NCI-H526 (cell line): Measurements from ENCODE around the gene PCDH9.
A peak's percentile ranks its signal among the peaks of the same experiment; 100 is the strongest.
"Not testable (repeated sequence)": the region's sequence is repeated elsewhere in the genome, so short reads cannot be mapped to it uniquely, and the experiment has no call there.

ENCODE experiments used
- DNase-seq, 2 experiments: peaks; one replicate each; lab custom pipeline; 2025; lab: John Stamatoyannopoulos, UW

Gene PCDH9

DNA sequence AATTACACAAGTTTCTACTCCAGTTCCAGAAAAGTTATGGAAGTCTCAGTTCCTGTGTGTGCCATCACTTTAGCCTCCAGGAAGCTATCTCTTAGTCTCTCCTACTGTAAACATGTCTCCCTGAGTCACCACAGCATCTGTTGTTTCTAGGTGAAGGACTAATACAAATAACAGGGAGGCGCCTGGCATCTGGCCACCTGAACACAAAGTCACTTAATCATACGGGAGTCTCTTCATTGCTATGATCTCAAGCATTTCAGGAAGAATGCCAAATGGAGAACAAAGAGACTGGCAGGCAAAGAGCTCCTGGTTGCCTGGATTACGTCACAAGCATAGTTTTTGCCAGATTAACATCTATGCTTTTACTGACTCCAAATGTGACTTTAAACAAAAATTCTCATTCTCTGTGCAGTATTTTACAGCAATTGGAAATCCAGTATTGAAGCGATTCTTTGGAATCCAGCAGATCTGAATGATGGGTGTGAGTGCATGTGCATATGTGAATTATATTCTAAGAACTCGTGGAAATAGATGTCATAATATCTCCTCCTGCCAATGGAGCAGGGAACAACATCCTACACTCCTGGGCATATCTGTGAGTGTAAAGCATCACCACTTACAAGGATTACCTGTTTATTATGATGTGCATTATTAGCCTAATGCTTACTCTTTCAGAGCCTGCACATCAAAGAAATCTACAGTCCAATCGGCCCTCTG lies 572.8 kb downstream of the PCDH9 start:
- DNase-seq, result no peak

DNA sequence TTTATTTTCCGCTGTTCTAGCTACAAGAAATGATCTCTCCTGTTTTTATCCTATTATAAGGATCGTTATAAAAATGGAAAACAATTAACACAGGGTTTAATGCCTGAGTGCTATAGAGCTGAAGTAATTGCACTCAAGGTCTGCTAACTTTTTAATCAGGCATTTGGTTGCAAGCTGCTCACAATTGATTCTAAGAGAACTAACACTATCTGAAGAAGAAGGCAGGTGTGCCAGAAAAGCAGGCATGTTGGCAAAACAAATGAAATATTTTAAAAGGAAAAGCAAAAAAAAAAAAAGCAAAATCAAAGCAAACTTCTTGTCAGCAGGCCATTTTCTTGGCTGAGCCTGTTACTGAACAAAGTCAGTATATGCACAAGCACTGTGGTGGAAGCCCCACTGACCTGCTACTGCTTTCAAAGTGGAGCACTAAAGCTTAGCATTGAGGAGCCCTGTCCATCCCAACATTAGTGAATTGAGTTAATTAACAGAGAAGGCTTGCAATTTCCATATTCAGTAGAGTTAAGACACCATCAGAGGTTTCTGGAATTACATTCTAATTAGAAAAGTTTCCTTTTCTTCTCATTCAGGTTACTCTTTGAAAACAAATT lies 574.2 kb downstream of the PCDH9 start:
- DNase-seq, result no peak

DNA sequence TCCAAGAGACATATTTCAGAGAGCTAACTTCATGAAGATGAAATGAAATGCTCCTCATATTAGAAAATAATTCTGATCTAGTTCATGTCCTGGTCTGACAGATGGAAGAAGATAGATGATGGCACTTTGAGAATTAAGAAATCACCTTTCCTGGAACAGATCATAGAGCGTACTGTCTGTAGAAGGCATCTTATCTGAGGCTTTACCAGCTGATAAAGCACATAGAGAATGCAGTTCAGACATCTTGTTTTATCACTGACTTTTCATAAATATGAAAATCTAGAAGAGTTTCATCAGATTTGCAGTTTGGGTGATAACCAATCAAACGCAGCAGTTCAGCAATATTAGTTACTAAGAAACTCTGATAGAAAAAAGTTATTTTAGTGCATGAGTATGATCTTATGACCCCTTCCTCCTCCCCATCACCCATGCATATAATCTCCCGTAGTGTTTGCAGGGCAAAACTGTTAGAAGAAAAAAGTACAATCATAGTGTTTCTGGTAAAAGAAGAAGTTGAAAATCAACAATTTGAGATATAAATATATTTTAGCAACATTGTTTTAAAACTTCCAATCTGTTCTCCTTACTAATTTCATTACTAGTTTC lies 585.2 kb downstream of the PCDH9 start:
- DNase-seq, result no peak

DNA sequence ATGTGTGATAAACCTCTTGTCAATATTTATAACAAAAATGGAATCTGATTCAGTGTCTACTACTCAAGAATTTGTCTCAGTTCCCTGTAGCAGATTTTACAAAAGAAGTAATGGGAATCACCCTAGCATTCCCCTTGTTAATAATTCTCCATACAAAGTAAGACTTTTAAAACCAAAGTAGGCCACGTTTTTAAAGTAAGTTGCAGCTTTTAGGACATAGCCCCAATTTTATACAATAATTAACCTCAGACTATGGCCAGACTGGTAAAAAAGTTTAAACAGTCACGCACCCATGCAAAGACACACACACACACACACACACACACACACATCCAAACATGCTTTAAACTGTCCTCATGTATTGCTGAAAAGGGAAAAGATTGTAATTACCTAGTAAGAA lies 589.9 kb downstream of the PCDH9 start:
- no peak for DNase-seq

DNA sequence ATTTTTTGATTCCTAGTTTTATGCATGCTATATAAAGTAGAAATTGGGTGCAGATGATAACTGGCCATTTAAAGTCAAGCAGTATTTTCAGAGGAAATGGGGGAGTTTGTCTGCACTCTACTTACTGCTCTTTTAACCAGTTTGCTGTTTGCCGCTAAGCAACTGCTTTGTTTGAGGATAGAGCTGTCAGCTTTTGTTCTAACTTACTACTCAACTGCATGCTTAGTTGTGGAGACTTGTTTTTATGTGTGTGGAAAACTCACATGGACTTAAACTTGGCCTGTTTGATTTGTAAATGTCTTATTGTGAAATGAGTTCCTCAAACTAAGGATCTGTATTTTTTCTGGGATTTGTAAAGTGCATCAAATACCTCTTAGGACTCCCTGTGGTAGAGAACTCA lies 591.1 kb downstream of the PCDH9 start:
- no peak for DNase-seq

DNA sequence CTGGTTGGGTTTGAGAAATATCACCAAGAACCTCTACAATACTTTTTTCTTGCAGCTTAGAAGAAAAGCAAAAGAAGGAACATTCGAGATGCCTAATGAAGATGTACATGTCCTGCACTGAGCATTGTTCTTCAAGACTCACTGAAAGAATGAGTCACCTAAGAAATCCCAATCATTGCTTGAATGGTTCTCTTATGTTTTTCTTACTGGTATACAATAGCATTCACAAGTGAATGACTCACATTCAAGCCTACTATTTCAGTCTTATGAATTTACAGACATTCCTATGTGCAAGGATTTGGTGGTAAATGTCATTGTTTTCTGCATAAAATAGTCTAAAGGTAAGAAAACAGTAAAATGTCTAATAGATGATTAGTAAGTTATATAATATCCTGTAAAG lies 594.6 kb downstream of the PCDH9 start:
- DNase-seq, result no peak

DNA sequence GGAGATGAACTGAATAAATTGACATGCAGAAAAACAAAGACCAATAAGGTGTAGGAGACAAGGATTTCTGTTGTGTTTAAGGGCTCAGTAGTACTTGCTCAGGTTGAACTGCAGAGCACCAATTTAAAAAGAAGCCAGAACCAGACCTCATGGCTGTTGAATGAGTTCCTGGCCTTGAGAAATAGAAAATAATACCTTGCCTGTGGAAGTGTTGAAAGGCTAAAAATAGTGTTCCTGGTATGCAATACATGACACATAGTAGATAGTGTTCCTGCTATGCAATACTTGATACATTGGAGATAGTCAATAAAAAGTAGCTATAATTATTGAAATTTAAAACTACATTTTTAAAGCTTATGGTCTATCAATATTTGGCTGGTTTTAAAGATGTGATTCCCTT lies 595.8 kb downstream of the PCDH9 start:
- DNase-seq, result peak in 1 of 2 experiments; percentile 14

DNA sequence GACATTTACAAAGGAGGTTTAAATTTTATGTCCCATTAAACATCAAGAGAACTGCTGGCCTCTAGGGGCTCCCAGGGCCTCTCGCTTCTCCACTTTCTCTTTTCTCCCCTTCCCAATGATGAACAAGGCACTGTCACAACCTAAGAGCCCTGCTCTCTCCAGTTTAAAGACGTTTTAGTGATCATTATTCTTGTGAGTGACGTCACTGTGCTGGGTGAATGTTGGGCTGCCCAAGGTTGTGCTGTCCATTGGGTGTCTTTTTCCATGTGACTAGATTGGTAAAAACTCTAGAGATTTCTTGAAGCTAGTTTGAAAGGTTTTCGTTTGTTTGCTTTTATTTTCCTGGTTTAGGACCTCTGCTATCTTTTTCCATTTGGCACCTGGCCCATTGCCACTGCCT lies 602.6 kb downstream of the PCDH9 start:
- no peak for DNase-seq

DNA sequence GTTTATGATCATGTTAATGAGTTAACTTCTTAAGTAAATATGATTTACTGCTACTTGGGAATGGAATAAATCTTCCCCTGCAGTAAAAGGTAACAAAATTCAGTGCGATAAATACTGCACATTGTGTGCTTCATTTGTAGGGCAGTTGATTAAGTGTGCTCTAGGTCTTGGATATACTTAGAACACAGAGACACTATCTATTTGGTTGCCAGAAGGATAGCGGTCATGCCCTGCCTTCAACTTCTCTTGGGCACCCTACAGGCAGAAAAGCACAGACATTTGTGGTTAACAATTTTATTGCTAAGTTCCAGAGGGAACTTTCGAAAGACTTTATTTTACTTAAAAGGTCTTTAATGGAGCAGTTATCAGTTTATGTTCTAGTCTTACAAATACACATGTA lies 605.8 kb downstream of the PCDH9 start:
- no peak for DNase-seq

DNA sequence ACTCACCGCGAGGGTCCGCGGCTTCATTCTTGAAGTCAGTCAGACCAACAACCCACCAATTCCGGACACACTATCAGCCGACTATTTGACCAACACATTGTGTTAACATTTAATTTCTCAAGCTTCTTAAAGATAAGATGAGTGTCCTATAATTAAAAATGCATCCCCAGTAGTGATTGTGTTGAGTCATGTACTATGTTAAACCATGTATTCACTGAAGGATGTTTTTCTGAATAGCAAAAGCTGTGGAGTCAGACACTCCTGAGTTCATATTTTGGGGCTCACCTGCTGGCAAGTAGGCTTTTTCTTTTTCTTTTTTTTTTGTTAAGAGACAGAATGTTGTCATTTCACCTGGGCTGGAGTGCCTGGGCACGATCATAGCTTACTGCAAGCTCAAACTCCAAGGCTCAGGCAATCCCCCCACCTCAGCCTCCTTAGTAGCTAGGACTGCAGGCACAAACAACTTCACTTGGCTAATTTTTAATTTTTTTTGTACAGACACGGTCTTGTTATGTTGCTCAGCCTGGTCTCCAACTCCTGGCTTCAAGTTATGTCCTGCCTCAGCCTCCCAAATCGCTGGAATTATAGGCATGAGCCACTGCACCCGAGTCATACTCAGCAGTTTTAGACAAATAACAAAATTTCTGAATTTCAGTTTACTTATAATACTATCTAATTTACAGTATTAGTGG lies 606.9 kb downstream of the PCDH9 start:
- DNase-seq, result no peak

DNA sequence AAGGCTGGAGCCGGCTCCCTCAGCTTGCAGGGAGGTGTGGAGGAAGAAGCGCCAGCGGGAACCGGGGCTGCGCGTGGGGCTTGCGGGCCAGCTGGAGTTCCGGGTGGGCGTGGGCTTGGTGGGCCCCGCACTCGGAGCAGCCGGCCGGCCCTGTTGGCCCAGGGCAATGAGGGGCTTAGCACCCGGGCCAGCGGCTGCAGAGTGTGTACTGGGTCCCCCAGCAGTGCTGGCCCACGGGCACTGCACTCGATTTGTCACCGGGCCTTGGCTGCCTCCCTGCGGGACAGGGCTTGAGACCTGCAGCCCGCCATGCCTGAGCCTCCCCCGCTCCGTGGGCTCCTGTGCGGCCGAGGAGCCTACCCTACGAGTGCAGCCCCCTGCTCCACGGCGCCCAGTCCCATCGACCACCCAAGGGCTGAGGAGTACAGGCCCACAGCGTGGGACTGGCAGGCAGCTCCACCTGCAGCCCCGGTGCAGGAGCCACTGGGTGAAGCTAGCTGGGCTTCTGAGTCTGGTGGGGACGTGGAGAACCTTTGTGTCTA lies 608.2 kb downstream of the PCDH9 start:
- not testable (repeated sequence) for DNase-seq

DNA sequence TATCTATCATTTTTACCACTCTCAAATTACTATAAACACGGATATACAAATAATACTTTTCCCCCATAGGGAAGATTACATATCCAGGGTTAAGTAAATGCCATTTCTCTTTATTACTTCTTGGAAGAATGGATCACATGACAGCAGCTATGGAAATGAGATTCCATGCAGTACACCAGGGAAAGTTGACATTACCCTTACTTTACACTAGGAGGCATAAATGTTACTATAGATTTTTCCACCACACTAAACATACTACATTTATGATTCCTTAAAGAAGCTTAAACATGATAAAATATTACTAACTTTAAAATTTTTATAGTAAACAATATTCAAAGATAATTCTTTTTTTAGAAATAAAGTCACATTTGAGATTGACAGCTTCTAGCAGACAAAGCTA lies 611.4 kb downstream of the PCDH9 start:
- DNase-seq, result peak; percentile 21 to 61

DNA sequence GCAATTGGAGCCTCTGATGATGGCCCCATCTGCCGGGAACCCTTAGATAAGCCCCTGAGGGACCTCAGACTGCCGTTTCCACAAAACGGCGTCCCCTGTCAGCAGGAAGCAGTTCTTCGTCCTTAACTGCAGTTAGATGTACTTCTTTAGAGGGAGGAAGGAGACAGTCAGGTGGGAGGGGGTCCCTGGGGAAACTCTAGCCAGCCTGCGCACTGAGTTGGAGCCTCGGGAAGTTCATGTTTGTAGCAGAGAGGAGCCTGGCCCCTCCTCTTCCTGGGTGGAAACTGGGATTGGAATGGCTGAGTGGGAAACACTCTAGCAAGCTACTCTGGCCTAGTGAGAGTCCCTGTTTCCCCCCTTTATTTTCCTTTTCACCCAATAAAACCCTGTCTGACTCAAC lies 612.4 kb downstream of the PCDH9 start:
- DNase-seq, result no peak

DNA sequence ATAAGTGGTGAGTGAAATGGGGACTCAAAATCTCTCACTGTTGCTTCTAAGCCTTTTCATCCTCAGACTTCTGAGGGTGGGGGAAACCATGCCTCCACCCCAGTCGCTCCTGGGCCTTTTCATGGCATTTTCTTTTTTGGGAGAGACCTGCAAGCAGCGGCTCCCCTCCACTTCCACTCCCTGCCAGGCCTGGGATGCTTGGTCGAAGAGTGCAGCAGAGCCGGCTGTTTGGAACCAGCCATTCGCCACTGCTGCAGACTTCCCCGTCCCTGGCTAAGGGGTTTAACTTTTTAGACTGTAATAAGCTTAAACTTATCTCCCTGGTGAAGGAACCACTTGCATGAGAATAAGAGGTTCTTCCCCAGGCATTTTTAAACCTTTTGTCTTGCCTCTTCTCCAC lies 617.2 kb downstream of the PCDH9 start:
- no peak for DNase-seq

DNA sequence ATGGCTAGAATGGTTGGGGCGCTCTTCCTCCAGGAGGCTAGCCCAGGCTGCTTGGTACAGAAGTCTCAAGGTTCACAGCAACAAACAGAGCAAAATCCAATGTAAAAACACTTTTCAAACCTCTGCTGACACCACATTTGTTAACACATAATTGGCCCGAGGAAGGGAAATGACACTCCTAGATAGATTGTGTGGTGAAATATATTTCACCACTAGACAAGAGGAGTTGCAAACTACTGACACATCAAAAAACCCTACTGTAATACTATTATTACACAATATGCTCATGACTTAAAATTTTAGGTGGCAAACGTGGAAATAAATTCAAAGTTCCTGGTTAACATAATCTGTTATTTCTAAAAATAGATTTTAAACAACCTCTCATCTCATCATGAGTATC lies 643.6 kb downstream of the PCDH9 start:
- DNase-seq, result no peak

DNA sequence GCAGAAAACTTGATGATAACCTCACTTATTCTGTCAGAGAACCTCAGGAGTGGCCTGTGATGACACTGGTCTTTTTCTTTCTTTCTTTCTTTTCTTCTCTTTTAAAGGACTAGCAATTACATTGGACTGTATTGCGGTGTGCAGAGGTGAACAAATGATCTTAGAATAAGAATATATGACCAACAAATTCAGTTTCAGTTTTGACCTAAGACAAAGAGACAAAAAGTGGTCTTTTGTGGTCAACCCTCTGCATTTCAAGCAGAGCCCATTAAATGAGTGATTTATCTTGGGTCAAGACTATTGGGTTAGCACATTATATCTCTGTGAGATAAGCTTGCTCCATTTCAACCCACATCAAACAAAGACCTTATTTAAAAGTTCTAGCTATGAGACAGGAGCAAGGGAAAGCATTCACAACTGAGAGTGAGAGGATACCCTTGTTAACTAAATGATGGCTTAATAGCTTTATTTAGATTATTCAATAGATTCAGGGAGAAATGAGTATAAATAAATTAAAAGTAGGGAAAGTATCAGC lies 644.4 kb downstream of the PCDH9 start:
- no peak for DNase-seq

DNA sequence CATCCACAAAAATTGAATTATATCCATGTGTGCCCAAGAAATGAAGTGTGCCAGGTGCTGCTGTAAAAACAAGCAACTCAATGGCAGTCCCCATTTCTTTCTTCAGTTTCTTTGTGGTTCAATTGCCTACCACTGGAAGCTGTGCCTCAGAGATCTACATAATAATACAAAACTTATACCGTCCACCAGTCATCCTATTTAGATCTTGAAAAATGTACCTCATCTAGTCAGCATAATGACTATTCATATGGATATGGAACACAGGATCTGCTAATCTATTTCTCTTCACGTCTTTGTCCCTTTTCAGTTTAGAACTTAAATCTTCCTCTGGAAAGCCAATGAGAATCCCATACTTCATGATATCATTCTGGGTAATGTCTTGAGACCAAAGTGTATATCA lies 648.5 kb downstream of the PCDH9 start:
- DNase-seq, result no peak

DNA sequence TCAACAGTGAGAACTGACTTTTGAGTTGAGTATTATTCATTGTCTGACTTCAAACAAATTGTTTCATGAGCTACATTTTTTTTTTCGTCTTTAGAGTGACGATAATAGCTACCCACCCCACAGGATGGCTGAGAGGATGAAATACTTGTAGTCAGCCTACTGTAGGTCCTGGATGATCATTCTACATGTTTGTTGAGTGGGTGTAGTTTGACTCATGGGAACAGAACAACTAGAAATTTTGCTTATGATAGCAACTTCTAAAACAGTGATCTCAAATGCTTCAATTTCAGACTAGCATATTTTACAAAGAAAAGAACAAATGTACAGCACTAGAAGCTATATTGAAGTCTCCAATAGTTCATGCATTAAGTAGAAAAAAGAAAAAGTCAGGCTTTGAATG lies 651.8 kb downstream of the PCDH9 start:
- DNase-seq, result no peak

DNA sequence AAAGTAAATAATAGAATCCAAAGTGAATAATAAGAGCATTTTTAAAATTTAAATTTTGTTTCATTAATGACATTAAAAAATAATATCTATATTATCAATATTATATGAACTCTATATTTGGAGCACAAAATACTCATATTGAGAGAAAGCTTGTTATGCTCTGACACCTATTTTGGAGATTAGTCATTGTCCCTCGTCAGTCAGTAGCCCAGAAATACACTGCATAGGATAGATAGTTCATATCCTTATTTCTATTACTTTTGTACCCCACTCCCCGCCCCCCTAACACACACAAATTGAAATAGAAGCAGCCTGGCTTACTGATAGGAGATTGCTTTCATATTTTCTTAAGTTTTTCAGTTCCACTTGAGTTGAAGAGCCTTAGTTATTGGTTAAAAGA lies 652.8 kb downstream of the PCDH9 start:
- no peak for DNase-seq

DNA sequence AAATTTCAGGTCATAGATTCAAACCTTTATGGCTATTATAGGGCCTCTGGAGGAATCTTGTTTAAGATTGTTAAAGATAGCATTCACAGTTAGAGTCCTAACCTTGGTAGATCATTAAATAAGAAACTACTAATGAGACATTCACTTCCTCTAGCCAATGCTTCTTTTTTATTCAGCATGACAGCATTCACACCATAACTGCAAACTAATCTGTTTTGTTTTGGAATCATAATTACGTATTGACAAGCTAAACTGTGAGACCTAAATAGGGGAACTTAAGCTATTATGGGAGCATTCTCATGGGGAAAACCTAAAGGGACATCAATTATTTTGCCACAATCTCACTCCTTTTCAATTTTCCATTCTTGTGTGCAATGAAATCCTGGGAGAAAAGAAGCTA lies 653.8 kb downstream of the PCDH9 start:
- no peak for DNase-seq

DNA sequence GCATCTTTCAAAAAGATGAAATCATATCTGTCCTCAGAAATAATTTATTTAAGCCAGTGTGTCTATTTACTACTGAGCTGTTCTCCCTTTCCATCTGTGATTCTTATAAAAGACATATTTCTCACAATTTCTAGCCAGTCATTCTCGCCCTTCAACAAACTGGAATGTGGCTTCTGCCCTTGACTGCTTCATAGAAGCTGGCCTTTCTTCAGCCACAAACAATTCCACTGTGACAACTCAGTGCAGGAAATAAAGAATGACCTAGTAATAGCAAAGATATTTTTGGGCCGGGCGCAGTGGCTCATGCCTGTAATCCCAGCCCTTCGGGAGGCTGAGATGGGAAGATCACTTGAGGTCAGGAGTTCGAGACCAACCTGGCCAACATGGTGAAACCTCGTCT lies 655.5 kb downstream of the PCDH9 start:
- no peak for DNase-seq

DNA sequence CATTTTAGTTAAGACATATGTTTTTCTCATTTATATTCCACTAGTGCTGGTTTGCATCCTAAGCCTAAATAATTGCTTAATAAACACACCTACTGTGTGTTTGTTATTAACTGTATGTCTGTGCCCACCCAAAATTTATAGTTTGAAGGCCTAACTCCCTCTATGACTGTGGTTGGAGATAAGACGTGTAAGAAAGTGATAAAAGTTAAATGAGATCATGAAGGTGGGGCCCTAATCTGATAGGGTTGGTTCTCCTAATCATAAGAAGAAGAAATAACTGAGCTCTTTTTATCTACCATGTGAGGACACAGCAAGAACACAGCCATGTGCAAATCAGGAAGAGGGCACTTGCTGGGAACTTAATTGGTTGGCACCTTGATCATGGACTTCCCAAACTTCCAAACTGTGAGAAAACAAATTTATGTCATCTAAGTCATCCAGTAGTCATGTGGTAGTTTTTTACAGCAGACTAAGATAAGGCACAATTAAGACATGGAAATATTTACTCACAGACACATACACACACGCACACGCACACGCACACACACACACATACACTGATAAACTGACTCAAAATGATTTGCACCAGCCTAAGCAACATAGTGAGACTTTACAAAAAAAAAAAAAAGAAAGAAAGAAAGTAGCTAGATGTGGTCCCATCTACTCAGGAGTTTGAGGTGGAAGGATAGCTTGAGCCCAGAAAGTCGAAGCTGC lies 662.1 kb downstream of the PCDH9 start:
- no peak for DNase-seq
